ENCODE measurements around the gene VSX1.

VSX1 gene

GRCh38 chr20:25125636-25126035, 43.7 kb upstream of the VSX1 start:
- H3K4me3 ChIP-seq (replicated peaks in 1 of 2; ENCODE audit: low read depth in 2 of 2, low read length in 2 of 2): no peak overlapping the region
- TF ChIP-seq CTCF (IDR thresholded peaks at IDR 0.05; ENCODE audit: low read depth, low read length): no peak
- DNase-seq (ENCODE audit: low read depth in 2 of 2): no peak

- TF ChIP-seq CTCF (IDR thresholded peaks at IDR 0.05; ENCODE audit: low read depth, low read length): no peak
- H3K4me3 ChIP-seq (replicated peaks in 1 of 2; ENCODE audit: low read depth in 2 of 2, low read length in 2 of 2): no peak overlapping the region
- DNase-seq (ENCODE audit: low read depth in 2 of 2): no peak
Measured at GRCh38 chr20:25120920-25121319, 39.0 kb upstream of the VSX1 start.

GRCh38 chr20:25120457-25120856, 38.5 kb upstream of the VSX1 start:
- no peak for DNase-seq (ENCODE audit: low read depth in 2 of 2)
- no peak for TF ChIP-seq CTCF (IDR thresholded peaks at IDR 0.05; ENCODE audit: low read depth, low read length)
- no peak overlapping the region for H3K4me3 ChIP-seq (replicated peaks in 1 of 2; ENCODE audit: low read depth in 2 of 2, low read length in 2 of 2)

GRCh38 chr20:25118529-25118928, 36.6 kb upstream of the VSX1 start:
- no peak for DNase-seq (ENCODE audit: low read depth in 2 of 2)
- no peak for TF ChIP-seq CTCF (IDR thresholded peaks at IDR 0.05; ENCODE audit: low read depth, low read length)
- H3K4me3 ChIP-seq (replicated peaks in 1 of 2; ENCODE audit: low read depth in 2 of 2, low read length in 2 of 2): no peak overlapping the region

- no peak for DNase-seq (ENCODE audit: low read depth in 2 of 2)
- no peak for TF ChIP-seq CTCF (IDR thresholded peaks at IDR 0.05; ENCODE audit: low read depth, low read length)
Measured at GRCh38 chr20:25117990-25118389, 36.0 kb upstream of the VSX1 start.

GRCh38 chr20:25116739-25117458, 35.0 kb upstream of the VSX1 start:
- DNase-seq (ENCODE audit: low read depth in 2 of 2): no peak
- TF ChIP-seq CTCF (IDR thresholded peaks at IDR 0.05; ENCODE audit: low read depth, low read length): no peak
- no peak overlapping the region for H3K4me3 ChIP-seq (replicated peaks in 1 of 2; ENCODE audit: low read depth in 2 of 2, low read length in 2 of 2)

More at GRCh38 chr20:25117990-25118389, 36.0 kb upstream of the VSX1 start:
- H3K4me3 ChIP-seq (replicated peaks in 1 of 2; ENCODE audit: low read depth in 2 of 2, low read length in 2 of 2): no peak overlapping the region

- no peak for TF ChIP-seq CTCF (IDR thresholded peaks at IDR 0.05; ENCODE audit: low read depth, low read length)
- DNase-seq (ENCODE audit: low read depth in 2 of 2): no peak
- no peak overlapping the region for H3K4me3 ChIP-seq (replicated peaks in 1 of 2; ENCODE audit: low read depth in 2 of 2, low read length in 2 of 2)
Measured at GRCh38 chr20:25103526-25103925, 21.6 kb upstream of the VSX1 start.

All from cardiac fibroblast (primary cell).